Panc1 (cell line): ENCODE results near the gene PDZD4.

ENCODE experiments used
- CTCF ChIP-seq: fragments of 450-650 bp; IDR thresholded peaks from 2 replicates; pipeline ENCODE4 v1.5.1; 2017; ENCODE audit warnings: mild to moderate bottlenecking
- POLR2AphosphoS5 ChIP-seq: IDR thresholded peaks from 2 replicates; pipeline ENCODE4 v1.6.1; 2012; ENCODE audit warnings: mild to moderate bottlenecking, low read depth, low read length, moderate library complexity
- SIN3A ChIP-seq: IDR thresholded peaks from 2 replicates; pipeline ENCODE4 v1.6.1; 2012; ENCODE audit warnings: low read depth, mild to moderate bottlenecking, low read length, moderate library complexity, borderline replicate concordance; ENCODE audit not compliant: insufficient read depth
- TCF7L2 ChIP-seq: IDR thresholded peaks from 2 replicates; pipeline ENCODE4 v1.6.1; 2011; ENCODE audit warnings: mild to moderate bottlenecking, low read depth, low read length, inconsistent platforms
- TF ChIP-seq, protein P1 (sequence below), 2 experiments: IDR thresholded peaks; 2 replicates each; pipeline ENCODE4 v1.6.1; 2011 to 2012; ENCODE audit warnings: low read depth in 2 of 2, control low read depth in 1 of 2, low read length in 1 of 2, mild to moderate bottlenecking in 1 of 2, moderate library complexity in 1 of 2; ENCODE audit not compliant: insufficient read depth in 1 of 2

GRCh38 chrX:153805436-153805835, 24.9 kb downstream of the PDZD4 start:
- TF ChIP-seq CTCF = no peak
- TF ChIP-seq POLR2AphosphoS5 = no peak
- no peak for TF ChIP-seq TCF7L2
- TF ChIP-seq SIN3A = no peak
- TF ChIP-seq, protein P1, sequence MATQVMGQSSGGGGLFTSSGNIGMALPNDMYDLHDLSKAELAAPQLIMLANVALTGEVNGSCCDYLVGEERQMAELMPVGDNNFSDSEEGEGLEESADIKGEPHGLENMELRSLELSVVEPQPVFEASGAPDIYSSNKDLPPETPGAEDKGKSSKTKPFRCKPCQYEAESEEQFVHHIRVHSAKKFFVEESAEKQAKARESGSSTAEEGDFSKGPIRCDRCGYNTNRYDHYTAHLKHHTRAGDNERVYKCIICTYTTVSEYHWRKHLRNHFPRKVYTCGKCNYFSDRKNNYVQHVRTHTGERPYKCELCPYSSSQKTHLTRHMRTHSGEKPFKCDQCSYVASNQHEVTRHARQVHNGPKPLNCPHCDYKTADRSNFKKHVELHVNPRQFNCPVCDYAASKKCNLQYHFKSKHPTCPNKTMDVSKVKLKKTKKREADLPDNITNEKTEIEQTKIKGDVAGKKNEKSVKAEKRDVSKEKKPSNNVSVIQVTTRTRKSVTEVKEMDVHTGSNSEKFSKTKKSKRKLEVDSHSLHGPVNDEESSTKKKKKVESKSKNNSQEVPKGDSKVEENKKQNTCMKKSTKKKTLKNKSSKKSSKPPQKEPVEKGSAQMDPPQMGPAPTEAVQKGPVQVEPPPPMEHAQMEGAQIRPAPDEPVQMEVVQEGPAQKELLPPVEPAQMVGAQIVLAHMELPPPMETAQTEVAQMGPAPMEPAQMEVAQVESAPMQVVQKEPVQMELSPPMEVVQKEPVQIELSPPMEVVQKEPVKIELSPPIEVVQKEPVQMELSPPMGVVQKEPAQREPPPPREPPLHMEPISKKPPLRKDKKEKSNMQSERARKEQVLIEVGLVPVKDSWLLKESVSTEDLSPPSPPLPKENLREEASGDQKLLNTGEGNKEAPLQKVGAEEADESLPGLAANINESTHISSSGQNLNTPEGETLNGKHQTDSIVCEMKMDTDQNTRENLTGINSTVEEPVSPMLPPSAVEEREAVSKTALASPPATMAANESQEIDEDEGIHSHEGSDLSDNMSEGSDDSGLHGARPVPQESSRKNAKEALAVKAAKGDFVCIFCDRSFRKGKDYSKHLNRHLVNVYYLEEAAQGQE (IDR thresholded peaks at IDR 0.05; ENCODE audit: insufficient read depth in 1 of 2, low read depth in 2 of 2, low read length in 1 of 2) = no peak
